GM12873 (cell line): ENCODE results near the gene MON1B.

Experiments
- CTCF ChIP-seq: IDR thresholded peaks from 2 replicates; pipeline ENCODE4 v1.5.1; 2012; ENCODE audit warnings: low read depth, mild to moderate bottlenecking, moderate library complexity, low read length, control low read depth; ENCODE audit not compliant: insufficient read depth; ENCODE audit errors: missing control alignments

MON1B gene

GRCh38 chr16:77190478-77191258, at the start of gene MON1B:
TSS of gene MON1B (plus strand) at chr16:77191190. CDS start at chr16:77191486, 296 bp downstream.
- no peak for TF ChIP-seq CTCF

GRCh38 chr16:77143364-77143763, 47.6 kb upstream of the MON1B start:
- TF ChIP-seq CTCF = no peak

GRCh38 chr16:77148121-77148520, 42.9 kb upstream of the MON1B start:
- no peak for TF ChIP-seq CTCF

- TF ChIP-seq CTCF = no peak
Measured at GRCh38 chr16:77157346-77158058, 33.5 kb upstream of the MON1B start.

GRCh38 chr16:77158293-77158692, 32.7 kb upstream of the MON1B start:
- no peak for TF ChIP-seq CTCF

- TF ChIP-seq CTCF = no peak
Measured at GRCh38 chr16:77165006-77165405, 26.0 kb upstream of the MON1B start.

GRCh38 chr16:77166726-77167125, 24.3 kb upstream of the MON1B start:
- no peak for TF ChIP-seq CTCF
